NCI-H1105 (cell line): Measurements from ENCODE around the gene GNAI1.

Experiments
- DNase-seq: peaks from one replicate; lab custom pipeline; 2025; lab: John Stamatoyannopoulos, UW

Gene GNAI1

GRCh38 chr7:80134536-80135308 lies at the start of gene GNAI1:
Gene GNAI1, plus strand, starts transcription at chr7:80134831. Its CDS starts 330 bp downstream, at chr7:80135161.
- peak; percentile 75 for DNase-seq

- DNase-seq: no peak
These were observed 47.4 kb upstream of the GNAI1 start for GRCh38 chr7:80087051-80087770.

GRCh38 chr7:80087771-80088170 lies 46.9 kb upstream of the GNAI1 start:
- no peak for DNase-seq

- no peak for DNase-seq
These were observed 45.9 kb upstream of the GNAI1 start for GRCh38 chr7:80088705-80089104.

- no peak for DNase-seq
These were observed 45.3 kb upstream of the GNAI1 start for GRCh38 chr7:80089366-80089765.

- DNase-seq: no peak
These were observed 41.3 kb upstream of the GNAI1 start for GRCh38 chr7:80093349-80093748.

GRCh38 chr7:80095545-80095944 lies 39.1 kb upstream of the GNAI1 start:
- no peak for DNase-seq

- DNase-seq: no peak
These were observed 36.9 kb upstream of the GNAI1 start for GRCh38 chr7:80097756-80098155.

- no peak for DNase-seq
These were observed 35.8 kb upstream of the GNAI1 start for GRCh38 chr7:80098795-80099194.

- DNase-seq: no peak
These were observed 34.4 kb upstream of the GNAI1 start for GRCh38 chr7:80100254-80100653.

- DNase-seq: no peak
These were observed 28.8 kb upstream of the GNAI1 start for GRCh38 chr7:80105701-80106408.

- no peak for DNase-seq
These were observed 28.0 kb upstream of the GNAI1 start for GRCh38 chr7:80106498-80107113.

GRCh38 chr7:80107278-80107677 lies 27.4 kb upstream of the GNAI1 start:
- no peak for DNase-seq

- DNase-seq: no peak
These were observed 24.3 kb upstream of the GNAI1 start for GRCh38 chr7:80110376-80110775.

GRCh38 chr7:80114159-80114558 lies 20.5 kb upstream of the GNAI1 start:
- DNase-seq: no peak

- DNase-seq: no peak
These were observed 9.9 kb upstream of the GNAI1 start for GRCh38 chr7:80124526-80125264.

- DNase-seq: peak; percentile 28
These were observed 7.0 kb upstream of the GNAI1 start for GRCh38 chr7:80127412-80128160.

- no peak for DNase-seq
These were observed 5.7 kb upstream of the GNAI1 start for GRCh38 chr7:80128918-80129317.

GRCh38 chr7:80129785-80130184 lies 4.8 kb upstream of the GNAI1 start:
- DNase-seq: no peak

GRCh38 chr7:80131675-80132435 lies 2.8 kb upstream of the GNAI1 start:
- DNase-seq: no peak
